GM23338 (cell line): ENCODE measurements around the gene METRN.

Source experiments
- CTCF ChIP-seq, 2 experiments: fragments of 200-600 bp in 1 of 2; sonication (generic) in 1 of 2; conservative IDR thresholded peaks; 2 replicates each; pipeline versions ENCODE4 v1.5.1 to v1.6.1; 2016 to 2017; ENCODE audit warnings: antibody characterized with exemption in 2 of 2, low read depth in 2 of 2, mild to moderate bottlenecking in 2 of 2, moderate library complexity in 1 of 2
- EZH2 ChIP-seq: fragments of 200-600 bp; sonication (generic); IDR thresholded peaks from one replicate; pipeline ENCODE4 v1.8.0; 2017; ENCODE audit warnings: antibody characterized with exemption, mild to moderate bottlenecking, low read depth; ENCODE audit not compliant: unreplicated experiment
- NANOG ChIP-seq: IDR thresholded peaks from 2 replicates; pipeline ENCODE4 v1.6.1; 2016; ENCODE audit warnings: antibody characterized with exemption, borderline replicate concordance
- POLR2AphosphoS5 ChIP-seq: IDR thresholded peaks from 2 replicates; pipeline ENCODE4 v1.6.1; 2016; ENCODE audit warnings: antibody characterized with exemption, low read depth

GRCh38 chr16:715477-716199 is 720 bp downstream of the METRN start:
- TF ChIP-seq CTCF (conservative IDR thresholded peaks at IDR 0.05; ENCODE audit: low read depth in 2 of 2) (peak; percentile 9 to 54; a peak in 3 of 4 replicates), EZH2 (peak; percentile 17), NANOG (no peak), POLR2AphosphoS5 (no peak)
